Astrocyte (in vitro differentiated cells and primary cell): ENCODE measurements around the gene FGGY. TPM values are rescaled to one million over a fixed set of nuclear protein-coding genes. Genes with fewer than 3 reads are reported as not detected.

ENCODE experiments used
- DNase-seq: peaks from one replicate; pipeline ENCODE4 v3.0.0-alpha.2; 2010; ENCODE audit warnings: low read depth
- FAIRE-seq: peaks from 2 replicates; lab custom pipeline; 2011; peaks lifted over from hg19 to GRCh38; lab: Jason Lieb, UNC
- H2AFZ ChIP-seq: 2 replicates; pipeline ENCODE4 v1.6.0; 2012; ENCODE audit warnings: low read depth, low read length, inconsistent platforms
- H3K27ac ChIP-seq: 2 replicates; pipeline ENCODE4 v1.5.1; 2011; ENCODE audit warnings: low read depth, low read length, inconsistent platforms
- H3K27me3 ChIP-seq: 2 replicates; pipeline ENCODE4 v1.6.0; 2011; ENCODE audit warnings: low read length, inconsistent platforms; ENCODE audit not compliant: insufficient read depth
- H3K36me3 ChIP-seq: 2 replicates; pipeline ENCODE4 v1.5.1; 2011; ENCODE audit warnings: low read length, inconsistent platforms; ENCODE audit not compliant: insufficient read depth
- H3K4me1 ChIP-seq: 2 replicates; pipeline ENCODE4 v1.5.1; 2011; ENCODE audit warnings: low read length, inconsistent platforms; ENCODE audit not compliant: insufficient read depth
- H3K4me2 ChIP-seq: 2 replicates; pipeline ENCODE4 v1.6.0; 2012; ENCODE audit warnings: low read length, inconsistent platforms
- H3K4me3 ChIP-seq: 2 replicates; pipeline ENCODE4 v1.5.1; 2011; ENCODE audit warnings: low read depth, mild to moderate bottlenecking, low read length, inconsistent platforms; ENCODE audit not compliant: insufficient read depth
- H3K79me2 ChIP-seq: 2 replicates; pipeline ENCODE4 v1.6.0; 2012; ENCODE audit warnings: mild to moderate bottlenecking, low read length, inconsistent platforms; ENCODE audit not compliant: insufficient read depth
- H3K9ac ChIP-seq: 2 replicates; pipeline ENCODE4 v1.6.0; 2012; ENCODE audit warnings: mild to moderate bottlenecking, low read length, inconsistent platforms
- H3K9me3 ChIP-seq: 2 replicates; pipeline ENCODE4 v1.5.1; 2012; ENCODE audit warnings: low read depth, mild to moderate bottlenecking, low read length, inconsistent platforms; ENCODE audit not compliant: insufficient read depth
- H4K20me1 ChIP-seq: 2 replicates; pipeline ENCODE4 v1.6.0; 2012; ENCODE audit warnings: low read length, inconsistent platforms; ENCODE audit not compliant: insufficient read depth
- H3K27ac Mint-ChIP-seq: one replicate; pipeline ENCODE4 v1.8.0; 2021; ENCODE audit warnings: mild to moderate bottlenecking, mixed read lengths; ENCODE audit not compliant: unreplicated experiment
- H3K27me3 Mint-ChIP-seq: one replicate; pipeline ENCODE4 v1.8.0; 2021; ENCODE audit warnings: low read depth, mixed read lengths; ENCODE audit not compliant: unreplicated experiment
- H3K36me3 Mint-ChIP-seq: one replicate; pipeline ENCODE4 v1.8.0; 2021; ENCODE audit warnings: low read depth, mixed read lengths; ENCODE audit not compliant: unreplicated experiment
- H3K4me1 Mint-ChIP-seq: one replicate; pipeline ENCODE4 v1.8.0; 2021; ENCODE audit warnings: low read depth, mixed read lengths; ENCODE audit not compliant: unreplicated experiment
- H3K4me3 Mint-ChIP-seq: one replicate; pipeline ENCODE4 v1.8.0; 2021; ENCODE audit warnings: mild to moderate bottlenecking, moderate library complexity, mixed read lengths; ENCODE audit not compliant: unreplicated experiment
- H3K9me3 Mint-ChIP-seq: one replicate; pipeline ENCODE4 v1.8.0; 2021; ENCODE audit warnings: mild to moderate bottlenecking, mixed read lengths; ENCODE audit not compliant: unreplicated experiment
- CTCF ChIP-seq: IDR thresholded peaks from 2 replicates; pipeline ENCODE4 v1.5.1; 2011; ENCODE audit warnings: low read depth, mild to moderate bottlenecking, inconsistent platforms, low read length, moderate library complexity; ENCODE audit not compliant: insufficient read depth
- EZH2 ChIP-seq: IDR thresholded peaks from 2 replicates; pipeline ENCODE4 v1.6.1; 2012; ENCODE audit warnings: mild to moderate bottlenecking, low read length, inconsistent platforms; ENCODE audit not compliant: insufficient read depth
- total RNA-seq: library from RNA; stranded (reverse); gene quantifications from 2 replicates; pipeline ENCODE4 v1.2.1, GENCODE V29; 2021

FGGY gene
- total RNA-seq, 1 donor from 2014 or later: 6.8 TPM

- H4K20me1 ChIP-seq: no peaks in the 10 kb centered on the region
- H3K79me2 ChIP-seq: no peaks in the 10 kb centered on the region
- no peak for TF ChIP-seq EZH2
- no peak for TF ChIP-seq CTCF
- H3K27ac ChIP-seq: no peak overlapping the region
- DNase-seq (no peak), FAIRE-seq (no peak)
- no peak overlapping the region for H3K9ac ChIP-seq
- no peak overlapping the region for H2AFZ ChIP-seq
- no peaks in the 10 kb centered on the region for H3K27me3 Mint-ChIP-seq
- no peaks in the 10 kb centered on the region for H3K9me3 ChIP-seq
- H3K36me3 ChIP-seq: no peaks in the 10 kb centered on the region
- H3K27me3 ChIP-seq: no peaks in the 10 kb centered on the region
- no peak overlapping the region for H3K4me2 ChIP-seq
- H3K4me3 Mint-ChIP-seq: no peak overlapping the region
- no peak overlapping the region for H3K4me3 ChIP-seq
- peaks cover 14% of the 10 kb centered on the region for H3K4me1 Mint-ChIP-seq
- no peaks in the 10 kb centered on the region for H3K9me3 Mint-ChIP-seq
- no peaks in the 10 kb centered on the region for H3K36me3 Mint-ChIP-seq
- H3K27ac Mint-ChIP-seq: no peak overlapping the region
- H3K4me1 ChIP-seq: peaks cover 12% of the 10 kb centered on the region
These were observed 226.1 kb downstream of the FGGY start for GRCh38 chr1:59522925-59523505.

GRCh38 chr1:59523745-59524450 is 227.0 kb downstream of the FGGY start:
- TF ChIP-seq CTCF: no peak
- TF ChIP-seq EZH2: no peak
- peaks cover 21% of the 10 kb centered on the region for H3K4me1 Mint-ChIP-seq

GRCh38 chr1:59526240-59526639 is 229.3 kb downstream of the FGGY start:
- Histone ChIP-seq H3K9ac (no peak overlapping the region), H4K20me1 (no peaks in the 10 kb centered on the region), H3K27me3 (no peaks in the 10 kb centered on the region), H3K79me2 (no peaks in the 10 kb centered on the region), H2AFZ (no peak overlapping the region), H3K9me3 (no peaks in the 10 kb centered on the region), H3K4me2 (no peak overlapping the region), H3K4me1 (peaks cover 5% of the 10 kb centered on the region), H3K27ac (no peak overlapping the region), H3K36me3 (no peaks in the 10 kb centered on the region), H3K4me3 (no peak overlapping the region)
- no peak for DNase-seq
- H3K4me1 Mint-ChIP-seq: peaks cover 21% of the 10 kb centered on the region
- TF ChIP-seq EZH2 (no peak), CTCF (no peak)
- H3K27ac Mint-ChIP-seq: no peak overlapping the region
- H3K9me3 Mint-ChIP-seq: no peaks in the 10 kb centered on the region
- no peaks in the 10 kb centered on the region for H3K36me3 Mint-ChIP-seq
- FAIRE-seq: no peak
- H3K27me3 Mint-ChIP-seq: no peaks in the 10 kb centered on the region
- no peak overlapping the region for H3K4me3 Mint-ChIP-seq

More at GRCh38 chr1:59523745-59524450, 227.0 kb downstream of the FGGY start:
- peaks cover 12% of the 10 kb centered on the region for H3K4me1 ChIP-seq
- H3K4me2 ChIP-seq: no peak overlapping the region
- no peak overlapping the region for H3K9ac ChIP-seq
- Mint-ChIP-seq H3K9me3 (no peaks in the 10 kb centered on the region), H3K4me3 (no peak overlapping the region), H3K27ac (no peak overlapping the region), H3K36me3 (no peaks in the 10 kb centered on the region), H3K27me3 (no peaks in the 10 kb centered on the region)
- H3K9me3 ChIP-seq: no peaks in the 10 kb centered on the region
- no peak overlapping the region for H3K4me3 ChIP-seq
- no peaks in the 10 kb centered on the region for H4K20me1 ChIP-seq
- no peak for DNase-seq
- H2AFZ ChIP-seq: no peak overlapping the region
- H3K27me3 ChIP-seq: no peaks in the 10 kb centered on the region
- H3K36me3 ChIP-seq: no peaks in the 10 kb centered on the region
- no peak for FAIRE-seq
- no peak overlapping the region for H3K27ac ChIP-seq
- no peaks in the 10 kb centered on the region for H3K79me2 ChIP-seq
